HS-5 (cell line): Measurements from ENCODE around the gene ATG9A.
"Not testable (repeated sequence)": the region's sequence is repeated elsewhere in the genome, so short reads cannot be mapped to it uniquely, and the experiment has no call there.

Experiments
- DNase-seq: peaks from one replicate; pipeline ENCODE4 v3.0.0-alpha.2; 2012; ENCODE audit warnings: low read depth

Gene ATG9A

GRCh38 chr2:219206328-219207133 lies 22.9 kb downstream of the ATG9A start, which contains the start of gene ZFAND2B:
TSS of gene ZFAND2B (plus strand) at chr2:219206782. CDS start at chr2:219206988, 206 bp downstream.
- peak; percentile 79 for DNase-seq

- no peak for DNase-seq
These were observed 23.5 kb downstream of the ATG9A start for GRCh38 chr2:219205981-219206327.

GRCh38 chr2:219205165-219205538 lies 24.3 kb downstream of the ATG9A start:
- no peak for DNase-seq

GRCh38 chr2:219204425-219205164 lies 24.8 kb downstream of the ATG9A start:
- DNase-seq, result no peak

- not testable (repeated sequence) for DNase-seq
These were observed 28.1 kb downstream of the ATG9A start for GRCh38 chr2:219201331-219201730.

- DNase-seq, result not testable (repeated sequence)
These were observed 28.7 kb downstream of the ATG9A start for GRCh38 chr2:219200502-219201326.

GRCh38 chr2:219199470-219200211 lies 29.8 kb downstream of the ATG9A start:
- no peak for DNase-seq

GRCh38 chr2:219198974-219199373 lies 30.5 kb downstream of the ATG9A start:
- DNase-seq, result no peak

GRCh38 chr2:219197388-219197787 lies 32.0 kb downstream of the ATG9A start:
- DNase-seq, result no peak

GRCh38 chr2:219186754-219187456 lies 42.5 kb downstream of the ATG9A start:
- DNase-seq, result no peak

- no peak for DNase-seq
These were observed 45.3 kb downstream of the ATG9A start for GRCh38 chr2:219184121-219184520.

- DNase-seq, result no peak
These were observed 46.2 kb downstream of the ATG9A start for GRCh38 chr2:219183151-219183772.

- DNase-seq, result no peak
These were observed 46.9 kb downstream of the ATG9A start for GRCh38 chr2:219182331-219183150.

GRCh38 chr2:219181531-219181930 lies 47.9 kb downstream of the ATG9A start:
- DNase-seq, result no peak

- no peak for DNase-seq
These were observed 48.5 kb downstream of the ATG9A start for GRCh38 chr2:219180961-219181360.

- DNase-seq, result no peak
These were observed 49.6 kb downstream of the ATG9A start for GRCh38 chr2:219179601-219180465.

- DNase-seq, result no peak
These were observed 50.9 kb downstream of the ATG9A start for GRCh38 chr2:219178377-219179175.
